HG03095 (cell line): ENCODE data around the gene EPB41.
"Not testable (repeated sequence)": the region's sequence is repeated elsewhere in the genome, so short reads cannot be mapped to it uniquely, and the experiment has no call there.

ENCODE experiments used
- ATAC-seq: cut with Tn5 transposase; IDR thresholded peaks from one replicate; pipeline ENCODE4 v1.9.1; 2021; ENCODE audit warnings: moderate library complexity; ENCODE audit not compliant: unreplicated experiment

The EPB41 gene

DNA sequence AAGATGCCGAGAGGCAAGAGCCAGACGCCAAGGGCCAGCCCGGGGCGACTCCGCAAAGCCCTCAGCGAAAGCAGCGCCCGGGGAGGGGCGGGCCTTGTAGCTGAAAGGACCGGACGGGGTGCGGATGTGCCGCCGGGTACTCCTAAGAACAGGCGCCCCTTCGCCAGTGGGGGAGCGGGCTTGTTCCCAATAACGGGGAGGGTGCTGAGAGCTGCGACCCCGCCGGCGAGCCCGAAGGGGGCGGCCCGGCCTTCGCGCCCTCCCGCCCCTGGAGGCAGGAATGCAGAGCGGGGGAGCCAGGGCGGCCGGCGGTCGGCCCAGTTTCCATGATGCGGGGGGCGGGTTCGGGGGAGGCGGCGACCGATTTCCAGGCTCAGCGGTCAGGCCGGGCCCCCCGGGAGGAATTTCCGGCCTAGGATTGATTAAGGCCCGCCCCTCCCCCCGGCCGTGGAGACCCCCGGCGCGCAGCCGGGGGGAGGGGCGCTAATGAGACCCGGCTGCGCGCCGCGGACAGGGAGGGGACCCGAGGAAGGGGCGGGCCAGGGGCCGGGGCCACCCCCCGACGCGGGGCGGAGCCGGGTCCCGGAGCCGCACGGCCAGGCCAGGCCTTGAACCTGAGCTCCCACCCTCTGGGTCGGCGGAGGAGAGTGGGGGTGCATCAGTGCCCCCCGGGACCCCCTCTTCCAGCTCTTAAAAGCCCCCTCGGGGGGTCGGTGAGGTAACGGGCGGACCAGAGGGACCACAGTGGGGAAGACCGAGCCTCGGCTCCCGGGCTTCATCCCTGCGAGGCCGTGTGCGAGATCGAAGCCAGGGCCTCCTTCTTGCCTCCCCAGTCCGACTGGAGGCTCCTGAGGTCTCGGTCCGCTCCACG lies 210.2 kb downstream of the EPB41 start:
- ATAC-seq = no peak

DNA sequence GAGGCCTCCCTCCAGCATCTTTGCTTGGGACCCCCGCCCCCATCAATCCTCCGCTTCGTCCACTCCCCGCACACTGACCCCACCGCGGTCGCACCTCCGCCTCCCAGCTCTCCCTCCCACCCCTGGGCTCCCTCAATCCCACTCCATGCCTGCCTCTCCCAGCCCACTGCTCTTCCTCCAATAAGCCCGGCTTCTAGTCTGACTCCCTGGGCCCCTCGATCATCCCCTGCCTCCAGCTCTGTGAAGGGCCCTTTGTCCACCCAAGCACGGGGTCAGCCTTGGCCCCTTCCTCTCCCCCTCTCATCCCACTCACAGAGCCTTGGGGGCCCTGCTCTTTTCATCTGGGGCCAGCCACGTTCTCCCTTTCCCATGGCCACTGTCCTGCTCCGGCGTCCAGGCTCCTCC lies 210.9 kb downstream of the EPB41 start:
- ATAC-seq = no peak

DNA sequence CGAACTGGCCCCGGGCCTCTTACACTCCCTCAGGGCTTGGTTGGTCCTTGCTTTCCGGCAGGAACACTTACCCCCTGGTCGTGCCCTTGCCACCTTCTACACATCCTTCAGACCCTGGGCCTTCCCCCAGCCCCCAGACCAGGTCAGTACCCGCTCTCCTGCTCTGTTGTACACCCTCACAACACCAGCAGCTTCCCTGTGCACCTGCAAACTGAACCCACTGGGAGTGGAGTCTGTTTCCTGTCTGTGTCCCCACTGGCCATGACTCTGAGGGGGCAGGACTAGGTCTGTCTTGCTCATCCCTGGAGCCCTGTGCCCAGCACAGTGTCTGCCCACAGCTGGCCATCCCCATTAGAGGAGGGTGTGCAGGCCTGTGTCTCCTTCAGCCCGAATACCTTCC lies 211.4 kb downstream of the EPB41 start:
- ATAC-seq = no peak

DNA sequence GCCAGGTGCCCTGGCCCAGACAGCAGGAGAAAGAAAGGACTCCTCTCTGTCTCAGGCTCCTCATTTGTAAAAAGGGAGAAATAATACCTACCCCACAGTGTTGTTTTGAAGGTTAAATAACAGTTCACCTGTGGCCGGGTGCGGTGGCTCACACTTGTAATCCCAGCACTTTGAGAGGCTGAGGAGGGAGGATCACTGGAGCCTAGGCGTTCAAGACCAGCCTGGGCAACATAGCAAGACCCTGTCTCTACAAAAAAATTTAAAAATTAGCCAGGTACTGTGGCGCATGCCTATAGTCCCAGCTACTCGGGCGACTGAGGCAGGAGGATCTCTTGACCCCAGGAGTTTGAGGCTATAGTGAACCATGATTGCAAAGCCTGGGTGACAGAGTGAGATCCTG lies 211.8 kb downstream of the EPB41 start:
- no peak for ATAC-seq

DNA sequence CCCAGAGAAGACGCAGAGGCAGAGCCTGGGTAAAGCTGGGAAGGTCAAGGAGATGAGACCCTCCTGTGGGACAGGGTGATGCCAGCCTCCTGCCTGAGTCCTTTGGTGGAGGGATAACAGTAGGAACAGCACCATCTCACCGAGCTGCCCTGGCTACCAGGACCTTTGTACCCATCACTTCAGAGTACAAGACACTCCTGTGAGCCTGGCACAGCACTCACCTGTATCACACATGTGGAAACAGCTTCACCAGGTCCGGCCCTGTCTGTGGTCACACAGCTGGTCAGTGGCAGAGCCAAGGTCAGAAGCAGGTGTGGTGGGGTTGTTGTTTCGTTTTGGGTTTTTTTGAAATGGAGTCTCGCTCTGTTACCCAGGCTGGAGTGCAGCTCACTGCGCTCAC lies 214.4 kb downstream of the EPB41 start:
- no peak for ATAC-seq

DNA sequence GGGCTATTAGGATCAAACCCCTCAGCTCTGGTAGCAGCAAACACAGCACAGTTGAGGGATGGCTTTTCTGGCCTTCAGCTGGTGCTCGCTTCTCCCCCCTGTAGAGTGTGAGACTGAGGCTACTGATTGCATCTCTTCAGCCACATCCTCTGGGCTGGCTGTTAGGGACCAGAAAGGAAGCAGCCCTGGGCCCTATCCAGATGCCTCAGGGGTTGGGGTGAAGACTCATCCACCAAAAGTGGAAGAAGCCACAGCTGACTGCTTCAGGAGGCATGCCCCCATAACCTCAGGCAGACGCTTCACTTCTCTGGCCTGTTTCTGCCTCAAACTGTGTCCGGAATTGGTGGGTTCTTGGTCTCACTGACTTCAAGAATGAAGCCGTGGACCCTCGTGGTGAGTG lies 215.5 kb downstream of the EPB41 start:
- ATAC-seq = no peak

DNA sequence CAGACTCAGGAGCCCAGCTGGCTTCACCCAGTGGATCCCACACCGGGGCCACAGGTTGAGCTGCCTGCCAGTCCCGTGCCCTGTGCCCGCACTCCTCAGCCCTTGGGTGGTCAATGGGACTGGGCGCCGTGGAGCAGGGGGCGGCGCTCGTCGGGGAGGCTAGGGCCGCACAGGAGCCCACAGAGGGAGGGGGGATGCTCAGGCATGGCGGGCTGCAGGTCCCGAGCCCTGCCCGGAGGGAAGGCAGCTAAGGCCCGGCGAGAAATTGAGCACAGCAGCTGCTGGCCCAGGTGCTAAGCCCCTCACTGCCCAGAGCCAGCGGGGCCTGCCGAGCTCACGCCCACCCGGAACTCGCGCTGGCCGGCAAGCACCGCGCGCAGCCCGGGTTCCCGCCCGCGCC lies 216.7 kb downstream of the EPB41 start:
- ATAC-seq = not testable (repeated sequence)

DNA sequence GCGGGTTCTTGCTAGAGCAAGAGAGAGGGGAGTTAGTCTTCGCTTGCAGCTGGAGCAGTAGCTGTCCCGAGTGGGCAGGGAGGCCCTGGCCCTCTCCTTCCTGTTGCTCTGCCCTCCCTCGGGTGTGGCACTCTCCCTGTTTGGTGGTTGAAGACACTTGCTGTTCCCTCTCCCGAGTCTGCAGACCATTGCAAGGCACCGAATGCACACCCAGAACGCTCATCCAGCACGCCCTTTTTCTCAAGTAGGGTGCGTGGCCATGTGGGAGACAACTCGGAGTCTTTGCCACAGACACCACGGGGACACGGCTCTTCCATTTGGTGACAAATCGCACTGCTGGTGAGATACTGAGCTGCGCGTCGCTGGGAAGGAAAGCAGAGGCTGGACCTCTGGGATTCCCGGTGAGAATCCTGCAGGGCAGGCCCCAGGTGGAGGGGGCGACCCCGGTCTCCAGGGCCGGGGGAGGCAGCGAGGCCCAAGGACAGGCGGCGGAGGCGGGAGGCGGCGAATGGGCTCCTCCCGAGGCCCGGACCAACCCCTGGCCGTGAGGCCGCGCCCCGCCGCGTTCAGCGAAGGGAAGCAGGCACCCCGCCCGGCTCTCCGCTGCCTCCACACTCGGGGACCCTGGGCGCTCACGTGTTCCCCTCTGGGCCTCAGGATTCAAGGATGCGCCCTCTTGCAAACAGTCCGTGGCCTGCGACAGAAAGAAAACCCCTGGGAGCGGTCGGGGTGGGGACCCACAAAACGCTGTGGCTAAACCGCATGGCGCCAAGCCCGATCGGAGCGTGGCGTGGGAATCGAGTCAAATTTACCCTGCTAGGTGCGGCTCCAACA lies 219.7 kb downstream of the EPB41 start:
- ATAC-seq = no peak

DNA sequence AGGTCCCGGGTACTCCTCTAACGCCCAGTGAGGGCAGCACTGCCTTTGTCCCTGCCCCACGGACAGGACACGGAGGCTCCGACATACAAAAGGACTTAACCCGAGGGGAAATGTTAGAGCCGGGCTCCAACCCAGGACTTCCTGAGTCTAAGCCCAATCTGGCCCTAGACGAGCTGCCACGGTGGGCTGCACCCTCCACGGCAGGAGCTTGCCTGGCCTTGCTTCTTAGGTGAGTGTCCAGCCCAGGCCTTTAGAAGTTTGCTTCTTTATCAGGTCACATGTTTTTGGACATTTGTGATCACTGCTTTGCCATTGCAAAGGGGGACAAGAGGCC lies 220.3 kb downstream of the EPB41 start:
- ATAC-seq = no peak

DNA sequence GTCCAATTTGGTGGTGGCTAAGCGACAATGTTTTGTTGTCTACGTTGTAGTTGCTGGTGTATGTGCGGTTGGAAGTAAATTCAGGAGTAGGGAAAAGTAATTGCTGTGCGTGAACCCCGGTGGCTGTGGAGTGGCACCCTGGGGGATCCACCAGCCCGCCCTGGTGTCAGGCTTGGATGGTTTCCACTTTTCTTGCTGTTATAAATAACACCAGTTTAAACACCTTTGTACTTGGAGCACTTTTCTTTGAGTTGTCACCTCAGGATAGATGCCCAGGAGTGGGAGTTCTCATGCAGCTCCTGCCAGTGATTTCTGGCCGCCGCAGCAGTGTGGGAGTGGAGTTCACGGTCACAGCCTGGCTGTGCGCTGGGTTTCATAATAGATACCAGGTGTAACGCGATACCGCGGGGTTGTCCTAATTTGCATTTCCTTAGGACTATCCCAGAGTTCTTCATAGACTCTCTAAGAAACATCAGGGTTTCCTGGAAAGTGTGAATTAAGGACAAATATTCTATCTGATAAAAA lies 222.1 kb downstream of the EPB41 start:
- no peak for ATAC-seq

DNA sequence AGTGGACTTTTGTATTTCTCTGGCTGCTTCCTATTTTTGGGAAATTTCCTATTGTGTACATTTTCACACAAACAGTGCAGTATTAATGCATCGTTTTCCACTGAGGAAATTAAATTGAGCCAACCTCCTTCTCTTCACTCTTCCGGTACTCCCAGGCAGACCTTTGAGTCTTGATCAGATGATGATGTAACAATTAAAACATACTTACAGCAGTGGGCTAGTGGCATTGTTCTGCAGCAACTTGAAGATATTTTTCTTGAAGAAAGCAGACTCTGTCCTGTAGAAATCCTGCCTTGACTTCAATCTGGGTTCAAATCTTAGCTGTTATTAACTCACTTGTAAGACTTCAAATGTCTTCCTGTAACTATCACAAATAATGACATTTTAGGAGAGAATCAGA lies 228.3 kb downstream of the EPB41 start:
- ATAC-seq = no peak

DNA sequence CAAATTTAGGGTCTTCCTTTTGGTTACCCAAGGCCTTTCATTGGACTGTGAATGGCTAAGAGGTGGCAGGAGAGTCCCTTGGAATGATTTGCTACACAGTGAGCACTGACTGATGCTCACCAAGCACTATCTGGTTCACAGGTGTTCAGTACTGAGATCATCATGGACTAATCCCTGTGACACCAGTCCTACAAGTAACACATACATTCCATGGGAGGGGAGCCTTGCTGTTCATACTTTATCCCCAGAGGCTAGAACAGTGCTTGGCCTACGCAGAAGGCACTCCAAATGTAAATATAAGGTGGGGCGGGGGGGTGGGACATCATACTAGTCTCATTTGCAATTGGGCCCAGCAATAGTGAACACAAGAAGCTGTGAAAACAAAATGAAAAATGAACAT lies 229.8 kb downstream of the EPB41 start:
- ATAC-seq = no peak

DNA sequence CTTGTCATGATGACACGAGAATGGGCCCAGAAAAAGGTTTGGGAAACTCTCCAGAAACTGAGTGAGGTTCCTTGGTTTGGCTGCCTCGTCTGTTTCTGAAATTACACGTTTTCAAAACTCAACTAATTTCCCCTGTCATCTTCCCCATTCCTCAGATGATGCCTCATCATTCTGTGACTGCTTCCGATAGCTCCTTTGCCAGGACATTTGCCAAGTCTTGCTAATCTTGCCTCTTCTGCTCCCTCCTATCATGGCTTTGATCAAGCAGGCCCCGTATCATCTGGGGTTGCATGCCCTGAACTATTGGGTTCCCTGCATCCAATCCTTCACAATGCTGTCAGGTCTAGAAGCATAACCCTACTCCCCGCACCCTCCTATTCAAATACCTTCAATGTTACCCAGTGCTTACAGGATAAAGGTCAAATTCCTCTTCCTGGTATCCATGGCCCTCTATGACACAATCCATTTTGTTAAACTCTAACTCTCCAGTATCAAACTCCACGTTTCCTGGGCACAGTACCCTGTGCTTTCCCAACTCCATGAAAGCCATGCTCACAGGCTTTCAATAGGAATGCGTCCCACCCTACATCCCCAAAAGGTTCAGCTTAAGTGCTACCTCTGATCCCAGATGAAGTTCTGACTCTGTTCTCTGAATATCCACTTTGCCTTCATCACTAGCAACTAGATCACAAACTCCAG lies 231.5 kb downstream of the EPB41 start:
- no peak for ATAC-seq

DNA sequence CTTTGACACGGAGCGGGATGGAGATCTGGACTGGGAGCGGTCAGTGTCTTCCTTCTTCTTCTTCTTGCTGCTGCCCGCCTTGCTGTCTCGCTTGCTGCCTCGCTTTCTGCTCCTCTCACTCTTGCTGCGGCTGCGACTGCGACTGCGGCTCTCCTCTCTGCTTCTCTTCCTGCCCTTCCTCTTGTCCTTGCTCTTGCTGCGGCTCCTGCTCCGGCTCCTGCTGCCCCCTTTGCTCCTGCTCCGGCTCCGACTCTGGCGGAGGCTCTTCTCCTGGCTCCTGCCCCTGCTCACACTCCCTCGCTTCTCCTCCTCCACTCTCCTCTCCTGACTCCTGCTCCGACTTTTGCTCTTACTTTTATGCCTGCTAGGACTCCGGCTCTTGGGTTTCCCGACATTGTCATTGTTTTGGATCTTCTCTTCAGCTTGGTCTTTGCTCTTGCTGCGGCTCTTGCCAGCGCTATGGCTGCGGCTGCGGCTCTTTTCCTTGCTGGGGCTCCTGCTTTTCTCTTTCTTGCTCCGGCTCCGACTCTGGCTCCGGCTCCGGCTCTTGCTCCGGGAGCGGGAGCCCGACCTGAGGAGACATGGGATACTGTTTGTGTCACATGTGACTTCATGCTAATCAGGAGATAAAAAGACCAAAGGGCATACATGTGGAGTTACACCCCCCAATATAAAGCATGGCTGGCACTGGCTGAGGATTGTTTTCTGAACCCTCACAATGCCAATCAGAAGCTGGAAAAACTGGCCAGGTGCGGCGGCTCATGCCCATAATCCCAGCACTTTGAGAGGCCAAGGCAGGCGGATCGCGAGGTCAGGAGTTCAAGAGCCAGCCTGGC lies 234.5 kb downstream of the EPB41 start:
- no peak for ATAC-seq

DNA sequence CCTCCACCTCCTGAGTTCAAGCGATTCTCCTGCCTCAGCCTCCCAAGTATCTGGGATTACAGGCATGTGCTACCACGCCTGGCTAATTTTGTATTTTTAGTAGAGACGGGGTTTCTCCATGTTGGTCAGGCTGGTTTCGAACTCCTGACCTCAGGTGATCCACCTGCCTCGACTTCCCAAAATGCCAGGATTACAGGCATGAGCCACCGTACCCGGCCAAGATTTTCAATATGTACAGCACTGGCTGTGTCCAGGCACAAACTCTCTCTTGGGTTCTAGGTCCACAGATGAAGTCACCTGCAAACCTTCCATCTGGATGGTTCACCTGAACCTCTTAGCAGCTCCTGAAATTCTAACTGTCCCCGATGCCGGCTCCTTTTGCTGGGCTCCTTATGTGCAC lies 236.0 kb downstream of the EPB41 start:
- ATAC-seq = not testable (repeated sequence)

DNA sequence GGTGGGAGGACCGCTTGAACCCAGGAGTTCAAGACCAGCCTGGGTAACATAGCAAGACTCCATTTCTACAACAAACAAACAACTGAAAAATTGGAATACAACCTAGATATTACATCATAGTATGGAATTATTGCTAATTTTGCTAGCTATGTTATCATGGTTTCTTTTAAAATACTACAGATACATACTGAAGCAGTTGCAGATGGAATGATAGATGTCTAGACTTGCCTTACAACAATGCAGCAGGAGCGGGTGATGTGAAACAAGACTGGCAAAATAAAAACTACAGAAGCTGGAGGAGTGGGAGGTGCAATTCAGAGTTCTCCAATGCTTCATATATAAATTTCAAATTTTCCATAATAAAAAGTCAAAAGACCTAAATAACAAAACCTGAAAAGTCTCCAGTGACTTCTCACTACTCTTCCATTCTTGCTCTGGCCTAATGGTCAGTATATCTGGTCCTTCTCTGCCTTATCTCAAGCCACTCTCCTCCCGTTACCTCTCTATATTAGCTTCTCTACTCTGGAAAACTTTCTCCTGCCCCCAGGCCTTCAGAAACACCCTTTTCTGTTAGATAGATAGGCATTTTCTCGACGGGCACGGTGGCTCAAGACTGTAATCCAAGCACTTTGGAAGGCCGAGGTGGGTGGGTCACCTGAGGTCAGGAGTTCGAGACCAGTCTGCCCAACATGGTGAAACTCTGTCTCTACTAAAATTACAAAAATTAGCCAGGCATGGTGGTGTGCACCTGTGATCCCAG lies 237.9 kb downstream of the EPB41 start:
- no peak for ATAC-seq

DNA sequence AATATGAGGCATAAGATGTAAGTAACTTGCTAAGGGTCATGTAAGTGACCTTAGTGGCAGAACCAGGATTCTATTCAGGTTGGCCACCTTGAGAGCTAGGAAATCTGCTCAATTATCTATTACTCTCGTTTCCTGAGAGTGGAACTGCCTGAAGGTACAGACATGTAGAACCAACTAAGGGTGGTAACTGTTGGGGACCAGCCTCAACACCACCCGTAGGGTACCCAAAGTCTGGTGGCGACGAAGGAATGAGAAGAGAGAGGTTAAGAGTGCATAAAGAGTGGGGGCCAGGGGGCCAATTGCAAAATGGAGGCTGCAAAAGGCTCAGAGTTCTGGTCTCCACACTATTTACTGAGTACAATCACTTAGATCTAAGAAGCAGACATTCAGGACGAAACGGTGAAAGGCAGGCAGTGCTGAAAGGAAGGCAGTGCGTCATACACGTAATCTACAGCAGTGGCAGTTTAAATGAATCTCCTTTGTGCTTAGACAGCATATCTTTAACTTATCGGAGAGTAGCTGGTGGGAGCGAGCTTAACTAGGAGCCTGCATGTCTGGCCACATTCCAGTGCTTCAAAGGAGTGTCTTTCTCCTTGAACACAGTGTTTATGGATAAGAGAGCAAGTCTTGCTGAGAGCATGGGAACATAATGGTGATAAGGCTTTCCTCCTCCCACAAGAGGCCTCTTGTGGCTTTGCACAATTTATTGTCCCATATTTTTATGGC lies 242.3 kb downstream of the EPB41 start:
- ATAC-seq = no peak

DNA sequence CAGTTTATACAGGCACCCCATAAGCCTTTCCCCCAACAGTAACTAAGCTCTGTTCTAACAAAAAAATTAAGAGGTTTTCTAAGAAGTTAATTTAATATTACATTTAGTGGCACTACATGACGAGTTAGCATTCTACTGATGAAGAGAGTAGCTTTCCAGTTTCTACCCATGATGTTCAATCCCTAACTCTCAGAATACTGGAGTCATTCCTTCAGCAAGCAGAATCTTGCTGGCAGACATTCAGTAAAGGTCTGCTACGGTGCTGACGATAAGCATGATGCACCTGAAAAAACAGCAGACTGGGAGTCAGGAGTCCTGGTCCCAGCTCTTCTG lies 242.9 kb downstream of the EPB41 start:
- no peak for ATAC-seq

DNA sequence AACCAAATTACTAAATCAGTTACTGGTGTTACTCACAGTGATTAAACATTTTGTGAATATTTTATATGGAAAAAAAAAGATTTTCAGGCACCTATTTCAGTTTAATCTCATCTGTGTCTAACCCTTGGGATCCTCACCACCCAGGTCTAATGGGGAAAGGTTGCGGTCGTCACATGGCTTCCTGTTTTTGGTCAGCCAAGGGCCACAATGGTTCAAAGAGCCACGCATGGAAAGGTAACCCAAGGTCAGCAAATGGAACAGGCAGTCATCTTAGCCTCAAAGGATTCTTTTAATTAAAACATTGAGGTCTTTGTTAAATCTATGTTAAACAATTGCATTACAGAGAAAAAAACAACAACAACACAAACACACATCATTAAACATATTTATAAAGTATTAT lies 245.4 kb downstream of the EPB41 start:
- no peak for ATAC-seq
